KBM-7 (cell line): ENCODE data around the gene CRADD.
"Not testable (repeated sequence)": the region's sequence is repeated elsewhere in the genome, so short reads cannot be mapped to it uniquely, and the experiment has no call there.

Experiments
- DNase-seq: peaks from one replicate; pipeline ENCODE4 v3.0.0-alpha.2; 2015
- in situ Hi-C: fragments of 300-500 bp; cut with MboI; formaldehyde crosslinking; loops from 2 replicates; pipeline ENCODE4 v1.14.3; 2020; ENCODE audit warnings: low sequenced_read_pairs, low pct_unique_long_range_greater_than_20kb, mixed read lengths

Gene CRADD

GRCh38 chr12:93847517-93848474, 170.6 kb downstream of the CRADD start:
- peak; percentile 68 for DNase-seq
- in situ Hi-C loops, result no loop called here

- peak; percentile 80 for DNase-seq
- in situ Hi-C loops, result no loop called here
Measured at GRCh38 chr12:93848523-93849101, 171.4 kb downstream of the CRADD start.

DNA sequence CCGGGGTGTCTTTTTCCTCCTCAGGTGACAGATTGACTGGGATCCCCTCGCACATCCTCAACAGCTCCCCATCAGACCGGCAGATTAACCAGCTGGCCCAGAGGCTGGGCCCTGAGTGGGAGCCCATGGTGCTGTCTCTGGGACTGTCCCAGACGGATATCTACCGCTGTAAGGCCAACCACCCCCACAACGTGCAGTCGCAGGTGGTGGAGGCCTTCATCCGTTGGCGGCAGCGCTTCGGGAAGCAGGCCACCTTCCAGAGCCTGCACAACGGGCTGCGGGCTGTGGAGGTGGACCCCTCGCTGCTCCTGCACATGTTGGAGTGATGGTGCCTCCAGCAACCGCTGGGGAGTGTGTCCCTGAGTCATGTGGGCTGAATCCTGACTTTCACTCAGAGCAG, 172.8 kb downstream of the CRADD start:
- in situ Hi-C loops, result no loop called here
- DNase-seq, result no peak

GRCh38 chr12:93850481-93851256, 173.5 kb downstream of the CRADD start:
- in situ Hi-C loops, result no loop called here
- no peak for DNase-seq

GRCh38 chr12:93851257-93851671, 174.1 kb downstream of the CRADD start:
- in situ Hi-C loops, result no loop called here
- DNase-seq, result peak; percentile 85

- no peak for DNase-seq
- in situ Hi-C loops, result no loop called here
Measured at GRCh38 chr12:93852173-93852591, 175.0 kb downstream of the CRADD start.

DNA sequence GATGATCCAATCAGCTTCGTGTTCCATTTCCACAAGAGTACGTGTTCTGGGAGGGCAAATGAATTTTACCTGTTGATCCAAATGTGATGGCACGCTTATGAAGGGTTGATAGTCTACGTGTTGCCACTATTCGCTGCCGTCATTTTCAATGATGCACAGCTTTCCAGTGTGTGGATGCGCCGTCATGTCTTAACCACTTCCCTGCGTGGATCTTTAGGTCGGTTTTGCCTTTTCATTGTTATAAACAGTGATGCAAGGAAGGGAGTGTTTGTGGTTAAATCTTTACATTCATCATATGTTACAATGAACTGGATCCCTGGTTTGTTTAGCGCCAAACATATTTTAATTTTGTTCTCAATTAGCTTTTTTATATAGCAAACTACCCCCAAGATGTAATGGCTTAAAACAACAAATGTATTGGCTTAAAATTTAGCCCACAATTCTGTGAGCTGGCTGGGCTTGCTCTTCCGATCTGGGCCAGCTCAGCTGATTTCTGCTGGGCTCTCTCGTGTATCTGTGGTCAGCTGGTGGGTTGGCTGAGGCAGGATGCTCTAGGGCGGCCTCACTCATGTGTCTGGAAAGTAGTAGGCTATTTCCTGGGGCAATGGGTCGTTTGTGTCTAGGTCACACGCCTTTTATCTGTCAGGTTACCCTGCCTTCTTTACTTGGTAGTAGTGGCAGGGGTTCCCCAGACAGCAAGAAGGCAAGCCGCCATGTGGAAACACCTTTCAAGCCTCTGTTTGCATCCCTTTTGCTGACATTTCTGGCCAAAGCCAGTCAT, 176.7 kb downstream of the CRADD start:
- in situ Hi-C loops, result no loop called here
- DNase-seq, result no peak

DNA sequence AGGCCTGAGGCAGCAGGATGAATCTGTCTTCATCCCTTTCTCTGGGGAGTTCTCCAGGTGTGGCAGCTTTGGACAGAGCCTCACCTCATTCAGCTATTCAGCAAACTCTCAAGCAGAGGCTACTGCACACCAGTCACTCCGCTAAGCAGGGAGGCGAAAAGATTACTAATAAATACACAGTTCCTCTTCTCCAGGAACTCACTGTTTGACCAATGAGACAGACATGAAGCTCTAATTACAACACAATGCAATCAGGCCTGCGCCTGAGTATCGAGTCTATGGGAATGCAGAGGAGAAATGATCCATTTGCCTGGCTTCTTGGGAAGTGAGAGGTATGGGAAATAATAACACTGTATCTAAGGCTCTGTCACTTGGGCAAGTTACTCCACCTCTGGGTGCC, 178.1 kb downstream of the CRADD start:
- in situ Hi-C loops, result no loop called here
- DNase-seq, result no peak

GRCh38 chr12:93856611-93857010, 179.4 kb downstream of the CRADD start:
- DNase-seq, result no peak
- in situ Hi-C loops, result no loop called here

- no peak for DNase-seq
- in situ Hi-C loops, result no loop called here
Measured at GRCh38 chr12:93857279-93857938, 180.2 kb downstream of the CRADD start.

DNA sequence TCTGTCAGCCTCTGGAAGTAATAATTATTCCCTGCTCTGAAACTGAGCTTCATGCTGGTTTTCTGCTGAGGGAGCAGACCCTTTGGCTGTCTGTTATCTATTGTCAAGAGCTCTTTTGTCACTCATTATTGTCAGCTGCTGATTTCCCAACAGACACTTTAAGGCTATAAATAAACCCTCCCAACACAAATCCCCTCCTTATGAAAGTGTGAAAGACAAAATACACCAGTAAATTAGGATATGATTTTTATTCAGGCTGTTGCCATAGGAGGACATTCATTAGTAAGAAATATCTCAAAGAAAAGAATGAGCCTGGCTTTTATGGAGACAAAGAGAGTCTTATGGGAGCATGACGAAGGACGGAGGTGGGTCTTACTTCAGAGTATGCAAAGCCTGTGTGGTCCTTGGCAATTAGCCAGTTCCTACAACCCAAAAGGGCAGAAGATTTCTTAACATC, 180.8 kb downstream of the CRADD start:
- DNase-seq, result no peak
- in situ Hi-C loops, result no loop called here

- in situ Hi-C loops, result no loop called here
- DNase-seq, result no peak
Measured at GRCh38 chr12:93860668-93861373, 183.6 kb downstream of the CRADD start.

GRCh38 chr12:93862424-93862823, 185.2 kb downstream of the CRADD start:
- in situ Hi-C loops, result no loop called here
- DNase-seq, result no peak

GRCh38 chr12:93865751-93866150, 188.6 kb downstream of the CRADD start:
- in situ Hi-C loops, result no loop called here
- DNase-seq, result no peak

DNA sequence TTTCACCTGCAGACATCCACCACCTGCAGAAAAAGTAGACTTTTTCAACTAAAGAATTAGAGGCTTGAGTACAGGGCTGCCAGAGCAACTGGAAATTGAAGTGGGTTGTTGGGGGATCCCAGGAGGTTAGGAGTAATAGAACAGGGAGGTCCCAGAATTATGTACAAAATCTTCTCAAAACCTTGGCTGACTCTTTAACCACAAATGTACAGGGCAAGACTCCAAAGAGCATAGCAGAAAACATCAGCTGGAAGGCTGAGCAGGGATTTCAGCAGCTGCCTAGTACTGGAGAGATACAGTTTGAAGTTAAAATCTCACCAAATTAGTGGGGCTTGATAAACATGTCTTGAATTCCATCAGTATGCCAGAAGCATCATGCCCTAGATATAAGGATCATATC, 191.6 kb downstream of the CRADD start:
- in situ Hi-C loops, result no loop called here
- DNase-seq, result no peak

DNA sequence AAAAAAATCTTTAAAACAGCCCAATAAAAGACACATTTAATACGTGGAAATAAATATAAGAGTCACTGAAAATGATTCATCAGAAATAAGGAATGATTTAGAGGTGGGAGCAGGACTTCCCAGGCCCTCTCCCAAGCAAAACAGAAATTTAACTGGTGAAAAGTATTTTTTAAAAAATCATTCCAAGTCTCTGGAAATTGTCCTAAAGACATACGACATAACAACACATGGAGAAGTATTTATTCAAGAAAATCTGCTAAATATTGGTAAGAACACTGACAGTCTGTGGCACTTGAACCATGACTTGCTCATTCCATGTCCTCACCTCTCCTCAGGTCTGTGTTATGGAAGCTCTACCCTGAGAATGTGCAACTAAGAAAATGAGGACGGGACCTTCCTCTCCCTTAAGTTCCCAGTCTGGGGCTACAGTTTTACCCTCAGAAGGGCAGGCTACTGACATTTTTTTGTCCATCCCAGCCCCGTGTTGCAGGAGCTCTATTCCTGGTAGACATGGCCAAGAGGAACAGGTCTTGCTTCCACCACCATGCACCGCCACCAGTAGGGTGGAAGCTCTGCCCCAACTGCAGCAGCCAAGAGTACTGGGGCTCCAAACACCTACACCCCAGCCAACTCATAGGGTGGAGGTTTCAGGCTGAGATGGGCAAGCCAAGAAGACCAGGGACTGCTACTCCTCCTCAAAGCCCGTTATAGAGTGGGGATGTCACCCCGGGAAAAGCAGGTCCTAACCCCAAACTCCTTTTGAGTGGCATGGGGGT, 193.0 kb downstream of the CRADD start:
- DNase-seq, result no peak
- in situ Hi-C loops, result no loop called here

DNA sequence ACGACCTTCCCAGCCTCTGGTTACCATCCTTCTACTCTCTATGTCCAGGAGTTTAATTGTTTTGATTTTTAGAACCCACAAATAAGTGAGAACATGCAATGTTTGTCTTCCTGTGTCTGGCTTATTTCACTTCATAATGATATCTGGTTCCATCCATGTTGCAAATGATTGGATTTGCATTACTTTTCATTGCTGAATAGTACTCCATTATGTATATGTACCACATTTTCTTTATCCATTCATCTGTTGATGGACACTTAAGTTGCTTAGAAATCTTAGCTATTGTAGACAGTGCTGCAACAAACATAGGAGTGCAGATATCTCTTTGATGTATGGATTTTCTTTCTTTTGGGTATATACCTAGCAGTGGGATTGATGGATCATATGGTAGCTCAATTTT, 194.4 kb downstream of the CRADD start:
- DNase-seq, in situ Hi-C loops: not testable (repeated sequence)
